ENCODE data around the gene PRKAG1.

Gene PRKAG1

GRCh38 chr12:48999371-49000131, 19.0 kb downstream of the PRKAG1 start, which contains the start of gene DDN:
TSS of gene DDN (minus strand) at chr12:48999375. CDS start at chr12:48999287, 88 bp downstream.
- DNase-seq = no peak

- no peak for DNase-seq
Observed at GRCh38 chr12:48998497-48999353, 19.9 kb downstream of the PRKAG1 start.

- DNase-seq = no peak
Observed at GRCh38 chr12:48997719-48998496, 20.7 kb downstream of the PRKAG1 start.

- DNase-seq = peak; percentile 34
Observed at GRCh38 chr12:48996794-48997718, 21.5 kb downstream of the PRKAG1 start.

- peak; percentile 58 for DNase-seq
Observed at GRCh38 chr12:48995086-48995879, 23.3 kb downstream of the PRKAG1 start.

GRCh38 chr12:48994224-48995085, 24.1 kb downstream of the PRKAG1 start:
- DNase-seq = no peak

GRCh38 chr12:48993787-48994186, 24.8 kb downstream of the PRKAG1 start:
- no peak for DNase-seq

- no peak for DNase-seq
Observed at GRCh38 chr12:48991247-48992050, 27.1 kb downstream of the PRKAG1 start.

GRCh38 chr12:48990552-48990951, 28.0 kb downstream of the PRKAG1 start:
- DNase-seq = peak; percentile 64

- DNase-seq = no peak
Observed at GRCh38 chr12:48988030-48988649, 30.4 kb downstream of the PRKAG1 start.

- no peak for DNase-seq
Observed at GRCh38 chr12:48986720-48987291, 31.8 kb downstream of the PRKAG1 start.

- no peak for DNase-seq
Observed at GRCh38 chr12:48985901-48986300, 32.7 kb downstream of the PRKAG1 start.

- DNase-seq = no peak
Observed at GRCh38 chr12:48985475-48985897, 33.1 kb downstream of the PRKAG1 start.

GRCh38 chr12:48982397-48983080, 36.0 kb downstream of the PRKAG1 start:
- no peak for DNase-seq

GRCh38 chr12:48981757-48982157, 36.8 kb downstream of the PRKAG1 start:
- no peak for DNase-seq

- no peak for DNase-seq
Observed at GRCh38 chr12:48980953-48981756, 37.4 kb downstream of the PRKAG1 start.

Data from NCI-H2029 (cell line).